ENCODE data around the gene RALGDS.
A peak's percentile ranks its signal among the peaks of the same experiment; 100 is the strongest.
"Not testable (repeated sequence)": the region's sequence is repeated elsewhere in the genome, so short reads cannot be mapped to it uniquely, and the experiment has no call there.

The RALGDS gene

GRCh38 chr9:133083688-133084087 is 37.4 kb downstream of the RALGDS start:
- DNase-seq, result not testable (repeated sequence)

GRCh38 chr9:133081957-133082644 is 38.9 kb downstream of the RALGDS start:
- DNase-seq, result peak; percentile 46

GRCh38 chr9:133080786-133081779 is 40.0 kb downstream of the RALGDS start:
- not testable (repeated sequence) for DNase-seq

GRCh38 chr9:133080161-133080560 is 40.9 kb downstream of the RALGDS start:
- no peak for DNase-seq

- no peak for DNase-seq
Observed at GRCh38 chr9:133078486-133078885, 42.6 kb downstream of the RALGDS start.

- DNase-seq, result no peak
Observed at GRCh38 chr9:133076691-133077090, 44.3 kb downstream of the RALGDS start.

GRCh38 chr9:133075925-133076630 is 45.0 kb downstream of the RALGDS start:
- DNase-seq, result no peak

GRCh38 chr9:133074111-133074651 is 46.9 kb downstream of the RALGDS start:
- DNase-seq, result no peak

GRCh38 chr9:133073086-133074014 is 47.7 kb downstream of the RALGDS start:
- no peak for DNase-seq

- DNase-seq, result not testable (repeated sequence)
Observed at GRCh38 chr9:133072210-133072609, 48.8 kb downstream of the RALGDS start.

GRCh38 chr9:133071484-133072150 is 49.4 kb downstream of the RALGDS start:
- no peak for DNase-seq

GRCh38 chr9:133070985-133071384 is 50.1 kb downstream of the RALGDS start:
- DNase-seq, result not testable (repeated sequence)

GRCh38 chr9:133070500-133070961 is 50.5 kb downstream of the RALGDS start:
- DNase-seq, result not testable (repeated sequence)

GRCh38 chr9:133068431-133068830 is 52.6 kb downstream of the RALGDS start:
- DNase-seq, result not testable (repeated sequence)

GRCh38 chr9:133067813-133068212 is 53.2 kb downstream of the RALGDS start:
- no peak for DNase-seq

GRCh38 chr9:133067006-133067405 is 54.0 kb downstream of the RALGDS start:
- DNase-seq, result no peak

GRCh38 chr9:133066181-133066983 is 54.7 kb downstream of the RALGDS start:
- no peak for DNase-seq

GRCh38 chr9:133065070-133065388 is 56.0 kb downstream of the RALGDS start:
- DNase-seq, result no peak

GRCh38 chr9:133064241-133065069 is 56.6 kb downstream of the RALGDS start:
- DNase-seq, result no peak

Measured in NCI-H774 (cell line).